Esophagus (tissue), 2 donors: ENCODE results near the gene HYOU1. TPM values are rescaled to one million over a fixed set of nuclear protein-coding genes. Genes with fewer than 3 reads are reported as not detected.
"Not testable (repeated sequence)": the region's sequence is repeated elsewhere in the genome, so short reads cannot be mapped to it uniquely, and the experiment has no call there.

Experiments used
- H3K27ac ChIP-seq, 2 donors: one replicate each; pipeline ENCODE4 v1.5.1; 2013; ENCODE audit warnings: low read depth in 2 of 2, mild to moderate bottlenecking in 2 of 2, inconsistent platforms in 1 of 2, low read length in 1 of 2, moderate library complexity in 1 of 2
- H3K27me3 ChIP-seq, 2 donors: one replicate each; pipeline ENCODE4 v1.6.1; 2013; ENCODE audit warnings: low read length in 2 of 2, control low read depth in 1 of 2, mild to moderate bottlenecking in 1 of 2; ENCODE audit not compliant: insufficient read depth in 2 of 2, control insufficient read depth in 1 of 2
- H3K36me3 ChIP-seq, 2 donors: one replicate each; pipeline ENCODE4 v1.6.1; 2013; ENCODE audit warnings: low read length in 1 of 2; ENCODE audit not compliant: control insufficient read depth in 2 of 2, insufficient read depth in 2 of 2
- H3K4me1 ChIP-seq, 2 donors: one replicate each; pipeline ENCODE4 v1.6.1; 2013; ENCODE audit warnings: low read length in 1 of 2; ENCODE audit not compliant: control insufficient read depth in 2 of 2, insufficient read depth in 2 of 2
- H3K4me3 ChIP-seq, 2 donors: one replicate each; pipeline ENCODE4 v1.5.1; 2013; ENCODE audit warnings: low read length in 2 of 2, mild to moderate bottlenecking in 2 of 2, low read depth in 1 of 2, moderate library complexity in 1 of 2
- H3K9me3 ChIP-seq, 2 donors: one replicate each; pipeline ENCODE4 v1.6.1; 2013; ENCODE audit warnings: mild to moderate bottlenecking in 2 of 2, low read depth in 1 of 2, low read length in 1 of 2, moderate library complexity in 1 of 2; ENCODE audit not compliant: control insufficient read depth in 2 of 2, insufficient read depth in 1 of 2
- WGBS, 2 donors: extraction: QIAGEN DNeasy Blood & Tissue Kit; methylation state at CpG; one replicate each; pipeline ENCODE4 v1.1.7; 2013; 5-methylcytosine and 5-hydroxymethylcytosine counted together
- polyA plus RNA-seq, 2 donors: library from polyadenylated mRNA; stranded (reverse); fragments of 200-250 nt; gene quantifications; one replicate each; pipeline ENCODE4 v1.2.3, GENCODE V29; 2013
- donor health status: healthy with polysubstance abuse.
- donor health status: Bipolar disorder and iron deficiency.

HYOU1 gene
- polyA plus RNA-seq, 2 donors = 32.9 to 39.1 TPM

GRCh38 chr11:119049081-119049480, 7.9 kb downstream of the HYOU1 start:
- H3K27me3 ChIP-seq = no peaks in the 10 kb centered on the region
- WGBS, 2 donors = 90 to 94% methylated on average over 7 of the region's 7 CpGs
- H3K9me3 ChIP-seq = no peaks in the 10 kb centered on the region
- H3K4me3 ChIP-seq = no peak overlapping the region
- peaks cover 47 to 76% of the 10 kb centered on the region in 2 donors for H3K36me3 ChIP-seq
- H3K27ac ChIP-seq = no peak overlapping the region
- H3K4me1 ChIP-seq = no peaks in the 10 kb centered on the region

GRCh38 chr11:119048644-119049043, 8.4 kb downstream of the HYOU1 start:
- Histone ChIP-seq H3K4me3 (no peak overlapping the region), H3K27ac (no peak overlapping the region), H3K4me1 (no peaks in the 10 kb centered on the region), H3K27me3 (no peaks in the 10 kb centered on the region), H3K9me3 (no peaks in the 10 kb centered on the region), H3K36me3 (peaks cover 44 to 73% of the 10 kb centered on the region in 2 donors)
- 88 to 92% methylated on average over 9 of the region's 9 CpGs for WGBS, 2 donors

GRCh38 chr11:119047205-119047604, 9.8 kb downstream of the HYOU1 start:
- Histone ChIP-seq H3K27ac (no peak overlapping the region), H3K4me3 (no peak overlapping the region), H3K27me3 (no peaks in the 10 kb centered on the region), H3K4me1 (no peaks in the 10 kb centered on the region), H3K9me3 (no peaks in the 10 kb centered on the region), H3K36me3 (peaks cover 43 to 60% of the 10 kb centered on the region in 2 donors)
- 89 to 90% methylated on average over 6 of the region's 6 CpGs for WGBS, 2 donors

GRCh38 chr11:119046489-119046888, 10.5 kb downstream of the HYOU1 start:
- Histone ChIP-seq H3K4me1 (no peaks in the 10 kb centered on the region), H3K9me3 (no peaks in the 10 kb centered on the region), H3K27me3 (no peaks in the 10 kb centered on the region), H3K36me3 (peaks cover 36 to 54% of the 10 kb centered on the region in 2 donors), H3K27ac (no peak overlapping the region), H3K4me3 (no peak overlapping the region)
- 96% methylated on average over 5 to 6 of the region's 6 CpGs for WGBS, 2 donors

GRCh38 chr11:119044708-119045107, 12.3 kb downstream of the HYOU1 start:
- no peak overlapping the region for H3K4me3 ChIP-seq
- WGBS, 2 donors = 80% methylated on average over 6 of the region's 6 CpGs
- no peaks in the 10 kb centered on the region for H3K27me3 ChIP-seq
- peaks cover 32 to 44% of the 10 kb centered on the region in 2 donors for H3K36me3 ChIP-seq
- H3K27ac ChIP-seq = no peak overlapping the region
- H3K9me3 ChIP-seq = no peaks in the 10 kb centered on the region
- no peaks in the 10 kb centered on the region for H3K4me1 ChIP-seq

GRCh38 chr11:119042927-119043326, 14.1 kb downstream of the HYOU1 start:
- Histone ChIP-seq H3K4me1 (no peaks in the 10 kb centered on the region), H3K27ac (no peak overlapping the region), H3K27me3 (no peaks in the 10 kb centered on the region), H3K9me3 (no peaks in the 10 kb centered on the region), H3K36me3 (peaks cover 17 to 26% of the 10 kb centered on the region in 2 donors), H3K4me3 (no peak overlapping the region)
- 89 to 90% methylated on average over 9 of the region's 9 CpGs for WGBS, 2 donors

- no peaks in the 10 kb centered on the region for H3K27me3 ChIP-seq
- H3K4me3 ChIP-seq = no peak overlapping the region
- 84 to 91% methylated on average over 4 of the region's 4 CpGs for WGBS, 2 donors
- peaks cover 9 to 18% of the 10 kb centered on the region in 2 donors for H3K36me3 ChIP-seq
- no peaks in the 10 kb centered on the region for H3K9me3 ChIP-seq
- no peak overlapping the region for H3K27ac ChIP-seq
- no peaks in the 10 kb centered on the region for H3K4me1 ChIP-seq
Measured at GRCh38 chr11:119041821-119042514, 15.0 kb downstream of the HYOU1 start.

- H3K36me3 ChIP-seq, H3K9me3 ChIP-seq, H3K27ac ChIP-seq, H3K27me3 ChIP-seq, H3K4me1 ChIP-seq, H3K4me3 ChIP-seq: not testable (repeated sequence)
- WGBS, 2 donors = 47 to 53% methylated on average over 9 to 11 of the region's 11 CpGs
Measured at GRCh38 chr11:119039471-119039870, 17.5 kb downstream of the HYOU1 start.

GRCh38 chr11:119038884-119039283, 18.1 kb downstream of the HYOU1 start:
- Histone ChIP-seq H3K27me3 (no peaks in the 10 kb centered on the region), H3K4me1 (no peaks in the 10 kb centered on the region), H3K4me3 (no peak overlapping the region), H3K27ac (no peak overlapping the region), H3K36me3 (no peaks in the 10 kb centered on the region), H3K9me3 (no peaks in the 10 kb centered on the region)
- WGBS, 2 donors = 74 to 84% methylated on average over 5 of the region's 5 CpGs

- H3K9me3 ChIP-seq = no peaks in the 10 kb centered on the region
- H3K27ac ChIP-seq = no peak overlapping the region
- H3K4me1 ChIP-seq = peaks cover 0 to 3% of the 10 kb centered on the region in 2 donors
- WGBS, 2 donors = 77 to 88% methylated on average over 3 of the region's 3 CpGs
- H3K27me3 ChIP-seq = no peaks in the 10 kb centered on the region
- no peaks in the 10 kb centered on the region for H3K36me3 ChIP-seq
- H3K4me3 ChIP-seq = no peak overlapping the region
Measured at GRCh38 chr11:119034813-119035212, 22.2 kb downstream of the HYOU1 start.
